NCI-H146 treated with DMSO at 0.1 percent for 48 hours (cell line): ENCODE measurements around the gene RPN2.

Experiments used
- DNase-seq: peaks from one replicate; lab custom pipeline; 2025; ENCODE audit not compliant: unreplicated experiment; lab: John Stamatoyannopoulos, UW

Gene RPN2

GRCh38 chr20:37288091-37288490 is 109.0 kb downstream of the RPN2 start:
- DNase-seq: no peak

- DNase-seq: no peak
Measured at GRCh38 chr20:37290158-37290810, 111.2 kb downstream of the RPN2 start.
